NCI-H2107 treated with DMSO at 0.1 percent for 48 hours (cell line): Measurements from ENCODE around the gene ITPR2.
"Not testable (repeated sequence)": the region's sequence is repeated elsewhere in the genome, so short reads cannot be mapped to it uniquely, and the experiment has no call there.

Experiments used
- DNase-seq: peaks from one replicate; lab custom pipeline; 2025; ENCODE audit not compliant: unreplicated experiment; lab: John Stamatoyannopoulos, UW

Gene ITPR2

GRCh38 chr12:26535826-26536225 lies 297.2 kb downstream of the ITPR2 start:
- no peak for DNase-seq

- DNase-seq, result no peak
Measured at GRCh38 chr12:26534071-26534470, 298.9 kb downstream of the ITPR2 start.

GRCh38 chr12:26533211-26533610 lies 299.8 kb downstream of the ITPR2 start:
- no peak for DNase-seq

- DNase-seq, result no peak
Measured at GRCh38 chr12:26530461-26530860, 302.5 kb downstream of the ITPR2 start.

GRCh38 chr12:26528943-26529342 lies 304.1 kb downstream of the ITPR2 start:
- no peak for DNase-seq

GRCh38 chr12:26527682-26528081 lies 305.3 kb downstream of the ITPR2 start:
- no peak for DNase-seq

- DNase-seq, result no peak
Measured at GRCh38 chr12:26524862-26525465, 308.0 kb downstream of the ITPR2 start.

- DNase-seq, result no peak
Measured at GRCh38 chr12:26523708-26524150, 309.3 kb downstream of the ITPR2 start.

- no peak for DNase-seq
Measured at GRCh38 chr12:26520869-26521268, 312.1 kb downstream of the ITPR2 start.

GRCh38 chr12:26520109-26520508 lies 312.9 kb downstream of the ITPR2 start:
- DNase-seq, result no peak

GRCh38 chr12:26519462-26519861 lies 313.5 kb downstream of the ITPR2 start:
- DNase-seq, result no peak

- not testable (repeated sequence) for DNase-seq
Measured at GRCh38 chr12:26517320-26517719, 315.7 kb downstream of the ITPR2 start.

- no peak for DNase-seq
Measured at GRCh38 chr12:26514364-26514763, 318.6 kb downstream of the ITPR2 start.

GRCh38 chr12:26513363-26514043 lies 319.5 kb downstream of the ITPR2 start:
- DNase-seq, result no peak

- no peak for DNase-seq
Measured at GRCh38 chr12:26512213-26512612, 320.8 kb downstream of the ITPR2 start.

GRCh38 chr12:26510354-26510674 lies 322.7 kb downstream of the ITPR2 start:
- no peak for DNase-seq

GRCh38 chr12:26507613-26508012 lies 325.4 kb downstream of the ITPR2 start:
- no peak for DNase-seq

GRCh38 chr12:26499979-26500640 lies 332.9 kb downstream of the ITPR2 start:
- DNase-seq, result no peak

- no peak for DNase-seq
Measured at GRCh38 chr12:26496170-26496569, 336.8 kb downstream of the ITPR2 start.

GRCh38 chr12:26493656-26494055 lies 339.3 kb downstream of the ITPR2 start:
- no peak for DNase-seq

- no peak for DNase-seq
Measured at GRCh38 chr12:26492406-26492805, 340.6 kb downstream of the ITPR2 start.

GRCh38 chr12:26489908-26490307 lies 343.1 kb downstream of the ITPR2 start:
- no peak for DNase-seq
